HCT116 (cell line): ENCODE data around the gene TPSD1. TPM values are rescaled to one million over a fixed set of nuclear protein-coding genes. Genes with fewer than 3 reads are reported as not detected.

Experiments
- ATAC-seq: fragments of 200-7000 bp; cut with Tn5 transposase; 2 replicates; pipeline ENCODE4 v1.9.1; 2020; ENCODE audit warnings: mild to moderate bottlenecking, moderate library complexity
- BruUV-seq: library from RNA; stranded (reverse); fragments of 400-500 nt; replicated peaks from 2 replicates; lab custom pipeline; 2021; lab: Mats Ljungman, UMichigan
- CTCF ChIA-PET: fragments of 300-600 bp; sonication (Branson Sonifier 250); formaldehyde crosslinking; loops from one replicate; lab custom pipeline; 2021; ENCODE audit warnings: antibody characterized with exemption; lab: Charles Lee
- POLR2A ChIA-PET: fragments of 300-600, 350-600 bp; sonication (Branson Sonifier 250); formaldehyde crosslinking; loops from one replicate; lab custom pipeline; 2021; ENCODE audit warnings: antibody characterized with exemption; lab: Charles Lee
- RAD21 ChIA-PET, 2 experiments: fragments of 300-600 bp; sonication (Branson Sonifier 250); formaldehyde crosslinking; loops; one replicate each; lab custom pipeline; 2023; ENCODE audit warnings: low total read pairs in 2 of 2; ENCODE audit not compliant: uncharacterized antibody in 2 of 2, unreplicated experiment in 2 of 2, low non-redundant PET in 1 of 2; lab: Charles Lee
- DNase-seq: peaks from one replicate; pipeline ENCODE4 v3.0.0-alpha.2; 2010; ENCODE audit warnings: low read depth, low spot score
- H2AFZ ChIP-seq: fragments of 200-600 bp; shearing (Covaris generic), sonication (generic); 2 replicates; pipeline ENCODE4 v1.6.1; 2017; ENCODE audit warnings: low read depth, mixed run types, mixed read lengths, antibody characterized with exemption, low read length; ENCODE audit not compliant: poor library complexity, severe bottlenecking
- H3K27ac ChIP-seq: 2 replicates; pipeline ENCODE4 v1.5.1; 2012; ENCODE audit warnings: low read depth, low read length
- H3K27me3 ChIP-seq: fragments of 200-600 bp; sonication (generic); 2 replicates; pipeline ENCODE4 v1.6.1; 2016; ENCODE audit warnings: mixed run types, low read length, mixed read lengths; ENCODE audit not compliant: insufficient read depth
- H3K36me3 ChIP-seq, 2 experiments: fragments of 200-500 bp in 1 of 2; fragments of 200-600 bp in 1 of 2; sonication (Bioruptor generic) in 1 of 2; sonication (generic) in 1 of 2; 2 replicates each; pipeline versions ENCODE4 v1.5.1 to v1.6.1; 2014 to 2016; ENCODE audit warnings: low read length in 2 of 2, inconsistent platforms in 1 of 2, mixed read lengths in 1 of 2, mixed run types in 1 of 2; ENCODE audit not compliant: insufficient read depth in 2 of 2, control insufficient read depth in 1 of 2
- H3K4me1 ChIP-seq, 2 experiments: fragments of 200-600 bp in 1 of 2; sonication (generic) in 1 of 2; 2 replicates each; pipeline versions ENCODE4 v1.5.1 to v1.6.1; 2012 to 2017; ENCODE audit warnings: low read length in 2 of 2, inconsistent platforms in 1 of 2, mild to moderate bottlenecking in 1 of 2, mixed read lengths in 1 of 2, mixed run types in 1 of 2, moderate library complexity in 1 of 2; ENCODE audit not compliant: insufficient read depth in 2 of 2, control insufficient read depth in 1 of 2
- H3K4me2 ChIP-seq: fragments of 200-600 bp; sonication (generic); 2 replicates; pipeline ENCODE4 v1.6.1; 2017; ENCODE audit warnings: mixed run types, low read length, mixed read lengths
- H3K4me3 ChIP-seq, 2 experiments: fragments of 200-600 bp in 1 of 2; sonication (generic) in 1 of 2; replicated peaks in 1 of 2; 2 replicates each; pipeline ENCODE4 v1.5.1; 2011 to 2016; ENCODE audit warnings: low read length in 2 of 2, control low read depth in 1 of 2, low read depth in 1 of 2, mild to moderate bottlenecking in 1 of 2, mixed read lengths in 1 of 2, mixed run types in 1 of 2
- H3K79me2 ChIP-seq: fragments of 200-600 bp; sonication (generic); 2 replicates; pipeline ENCODE4 v1.6.1; 2017; ENCODE audit warnings: mild to moderate bottlenecking, mixed run types, low read length, moderate library complexity, mixed read lengths; ENCODE audit not compliant: insufficient read depth
- H3K9ac ChIP-seq: fragments of 200-600 bp; sonication (generic); 2 replicates; pipeline ENCODE4 v1.6.1; 2016; ENCODE audit warnings: low read length, mixed read lengths
- H3K9me2 ChIP-seq: fragments of 200-600 bp; sonication (generic), shearing (Covaris generic); 2 replicates; pipeline ENCODE4 v1.6.1; 2017; ENCODE audit warnings: mixed run types, mild to moderate bottlenecking, moderate library complexity; ENCODE audit not compliant: insufficient read depth
- H3K9me3 ChIP-seq, 2 experiments: fragments of 200-500 bp in 1 of 2; fragments of 200-600 bp in 1 of 2; sonication (Bioruptor generic) in 1 of 2; sonication (generic) in 1 of 2; 2 replicates each; pipeline ENCODE4 v1.6.1; 2014 to 2017; ENCODE audit warnings: low read length in 2 of 2, mixed read lengths in 2 of 2, inconsistent platforms in 1 of 2, low read depth in 1 of 2, mild to moderate bottlenecking in 1 of 2, mixed run types in 1 of 2, moderate library complexity in 1 of 2; ENCODE audit not compliant: control insufficient read depth in 1 of 2, insufficient read depth in 1 of 2
- H4K20me1 ChIP-seq: fragments of 200-600 bp; sonication (generic), shearing (Covaris generic); 2 replicates; pipeline ENCODE4 v1.6.1; 2017; ENCODE audit warnings: mixed run types, mild to moderate bottlenecking, moderate library complexity; ENCODE audit not compliant: insufficient read depth
- CEBPB ChIP-seq: IDR thresholded peaks from 2 replicates; pipeline ENCODE4 v1.6.1; 2012; ENCODE audit warnings: low read depth
- EGR1 ChIP-seq: IDR thresholded peaks from 2 replicates; pipeline ENCODE4 v1.6.1; 2012; ENCODE audit warnings: low read depth
- ELF1 ChIP-seq: IDR thresholded peaks from 2 replicates; pipeline ENCODE4 v1.6.1; 2012; ENCODE audit warnings: low read depth, borderline replicate concordance
- EZH2 ChIP-seq: fragments of 200-600 bp; sonication (generic); IDR thresholded peaks from 2 replicates; pipeline ENCODE4 v1.6.1; 2017; ENCODE audit warnings: antibody characterized with exemption, mixed run types
- SP1 ChIP-seq: IDR thresholded peaks from 2 replicates; pipeline ENCODE4 v1.6.1; 2012; ENCODE audit warnings: low read depth
- SRF ChIP-seq: IDR thresholded peaks from 2 replicates; pipeline ENCODE4 v1.6.1; 2012; ENCODE audit warnings: low read depth
- ZFX ChIP-seq: fragments of 450-650 bp; IDR thresholded peaks from 2 replicates; pipeline ENCODE4 v1.6.1; 2017
- ZNF274 ChIP-seq: fragments of 200-500 bp; sonication (Bioruptor generic); IDR thresholded peaks from 2 replicates; pipeline ENCODE4 v1.6.1; 2014; ENCODE audit warnings: mild to moderate bottlenecking, low read depth, low read length, inconsistent platforms
- intact Hi-C: fragments of 100-400 bp; cut with micrococcal nuclease; formaldehyde crosslinking; loops from 2 replicates; pipeline ENCODE4 v1.10.0; 2022
- total RNA-seq: library from RNA; stranded (reverse); gene quantifications from one replicate; pipeline ENCODE4 v1.2.1, GENCODE V29; 2021; ENCODE audit not compliant: unreplicated experiment
- TF ChIP-seq, protein P1 (sequence below): IDR thresholded peaks from 2 replicates; pipeline ENCODE4 v1.6.1; 2012

TPSD1 gene
- total RNA-seq, 1 experiment from 2014 or later = not detected

DNA sequence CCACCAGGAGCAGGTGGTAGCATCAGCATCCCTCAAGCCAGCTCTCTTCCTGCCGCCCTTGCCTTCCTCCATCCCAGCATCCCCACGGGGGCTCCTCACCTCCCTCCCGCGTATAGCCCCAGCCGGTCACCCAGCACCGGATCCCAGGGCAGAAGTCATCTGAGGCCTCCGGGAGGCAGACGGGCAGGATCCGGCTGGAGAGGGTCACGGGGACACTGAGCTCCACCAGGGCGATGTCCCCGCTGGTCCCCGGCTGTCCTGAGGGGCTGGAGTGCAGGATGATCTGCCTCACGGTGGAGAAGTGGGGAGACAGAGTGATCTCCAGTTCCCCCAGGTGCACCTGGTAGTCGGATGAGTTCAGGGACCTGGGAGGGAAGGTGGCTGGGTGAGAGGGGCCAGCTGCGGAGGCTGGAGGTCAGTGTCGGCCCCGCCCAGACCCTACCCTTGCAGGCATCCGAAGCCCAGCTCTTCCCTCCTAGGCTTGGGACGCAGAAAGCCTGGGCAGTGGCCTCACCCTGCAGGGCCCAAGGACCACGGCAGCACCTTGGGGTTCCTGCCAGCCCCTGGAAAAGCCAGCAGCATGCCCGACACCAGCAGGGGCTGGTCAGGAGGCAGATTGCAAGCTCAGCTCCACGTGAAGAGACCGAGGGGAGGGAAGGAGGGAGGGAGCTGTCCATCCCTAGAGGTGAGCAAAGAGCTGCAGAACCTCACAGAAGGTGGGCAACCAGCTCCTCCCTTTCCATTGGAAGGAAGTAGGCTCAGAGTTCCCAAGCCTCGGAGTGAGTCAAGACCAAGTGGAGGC is 33.1 kb upstream of the TPSD1 start:
- Histone ChIP-seq H2AFZ (no peak overlapping the region), H3K4me3 (no peak overlapping the region), H3K9ac (no peak overlapping the region), H3K9me3 (no peaks in the 10 kb centered on the region), H4K20me1 (no peaks in the 10 kb centered on the region), H3K4me2 (no peak overlapping the region), H3K27ac (no peak overlapping the region), H3K36me3 (no peaks in the 10 kb centered on the region; a peak in 1 of 4 replicates), H3K4me1 (no peaks in the 10 kb centered on the region), H3K9me2 (no peaks in the 10 kb centered on the region), H3K27me3 (no peaks in the 10 kb centered on the region), H3K79me2 (no peaks in the 10 kb centered on the region)
- ChIA-PET POLR2A (no interaction called here), RAD21 (interaction anchor here in 1 of 2 experiments (0.6 kb wide), 1 partner anchor 144 kb away, joined by 3 read pairs; no protein-coding TSS in a partner anchor), CTCF (no interaction called here)
- TF ChIP-seq, protein P1, sequence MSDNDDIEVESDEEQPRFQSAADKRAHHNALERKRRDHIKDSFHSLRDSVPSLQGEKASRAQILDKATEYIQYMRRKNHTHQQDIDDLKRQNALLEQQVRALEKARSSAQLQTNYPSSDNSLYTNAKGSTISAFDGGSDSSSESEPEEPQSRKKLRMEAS = no peak
- TF ChIP-seq EZH2 (no peak), SRF (no peak), ZFX (no peak), SP1 (no peak), ELF1 (no peak), EGR1 (no peak), ZNF274 (no peak), CEBPB (no peak)
- no peak for DNase-seq
- BruUV-seq = no TSS peak
- no peak for ATAC-seq
- intact Hi-C loops = no loop called here
